ENCODE data around the gene LCT.

LCT gene

GRCh38 chr2:135745545-135745944 is 91.4 kb downstream of the LCT start:
- ChIA-PET CTCF (interaction anchor here (0.7 to 4.5 kb wide), 3 partner anchors 9 to 38 kb away, joined by 3 to 24 read pairs (median 6); no protein-coding TSS in a partner anchor), POLR2A (no interaction called here)
- no peak for DNase-seq (ENCODE audit: extremely low spot score)
- no peak for TF ChIP-seq CTCF (IDR thresholded peaks at IDR 0.05; ENCODE audit: control extremely low read depth, extremely low read depth, low read depth, missing control alignments)

- ChIA-PET POLR2A (interaction anchor here (0.6 kb wide), 1 partner anchor 62 kb away, joined by 3 read pairs; no protein-coding TSS in a partner anchor), CTCF (interaction anchor here (0.7 to 4.5 kb wide), 4 partner anchors 10 to 39 kb away, joined by 3 to 24 read pairs (median 4); no protein-coding TSS in a partner anchor)
- peak; percentile 24 for DNase-seq (ENCODE audit: extremely low spot score)
- TF ChIP-seq CTCF (IDR thresholded peaks at IDR 0.05; ENCODE audit: control extremely low read depth, extremely low read depth, low read depth, missing control alignments), result no peak
Measured at GRCh38 chr2:135744760-135745314, 92.1 kb downstream of the LCT start.

GRCh38 chr2:135743860-135744259 is 93.1 kb downstream of the LCT start:
- TF ChIP-seq CTCF (IDR thresholded peaks at IDR 0.05; ENCODE audit: control extremely low read depth, extremely low read depth, low read depth, missing control alignments), result no peak
- ChIA-PET POLR2A (no interaction called here), CTCF (interaction anchor here (1.0 to 4.5 kb wide), 4 partner anchors 11 to 740 kb away, joined by 3 to 24 read pairs (median 4); no protein-coding TSS in a partner anchor)
- no peak for DNase-seq (ENCODE audit: extremely low spot score)

GRCh38 chr2:135742325-135742757 is 94.6 kb downstream of the LCT start:
- CTCF ChIA-PET, result interaction anchor here (0.9 to 4.5 kb wide), 6 partner anchors 13 to 283 kb away, joined by 3 to 24 read pairs (median 3); no protein-coding TSS in a partner anchor
- DNase-seq (ENCODE audit: extremely low spot score), result peak; percentile 48
- no peak for TF ChIP-seq CTCF (IDR thresholded peaks at IDR 0.05; ENCODE audit: control extremely low read depth, extremely low read depth, low read depth, missing control alignments)
- POLR2A ChIA-PET, result interaction anchor here (0.6 kb wide), 1 partner anchor 16 kb away, joined by 3 read pairs; no protein-coding TSS in a partner anchor

- DNase-seq (ENCODE audit: extremely low spot score), result peak; percentile 95
- TF ChIP-seq CTCF (IDR thresholded peaks at IDR 0.05; ENCODE audit: control extremely low read depth, extremely low read depth, low read depth, missing control alignments), result peak; percentile 35
- ChIA-PET CTCF (interaction anchor here (1.0 to 4.0 kb wide), 11 partner anchors 10 to 56 kb away, joined by 3 to 11 read pairs (median 4); no protein-coding TSS in a partner anchor), POLR2A (interaction anchor here (0.6 kb wide), 1 partner anchor 643 kb away, joined by 3 read pairs; no protein-coding TSS in a partner anchor)
Measured at GRCh38 chr2:135741395-135742324, 95.3 kb downstream of the LCT start, which contains the start of gene UBXN4. Gene UBXN4, plus strand, starts transcription at chr2:135741855. Its CDS starts 75 bp downstream, at chr2:135741930.

- no peak for DNase-seq (ENCODE audit: extremely low spot score)
- POLR2A ChIA-PET, result interaction anchor here (0.6 kb wide), 1 partner anchor 643 kb away, joined by 3 read pairs; no protein-coding TSS in a partner anchor
- no peak for TF ChIP-seq CTCF (IDR thresholded peaks at IDR 0.05; ENCODE audit: control extremely low read depth, extremely low read depth, low read depth, missing control alignments)
- CTCF ChIA-PET, result interaction anchor here (1.0 to 4.0 kb wide), 9 partner anchors 9 to 197 kb away, joined by 3 to 11 read pairs (median 4); no protein-coding TSS in a partner anchor
Measured at GRCh38 chr2:135741043-135741394, 96.0 kb downstream of the LCT start.
